ENCODE measurements around the gene GRB10.

DNA sequence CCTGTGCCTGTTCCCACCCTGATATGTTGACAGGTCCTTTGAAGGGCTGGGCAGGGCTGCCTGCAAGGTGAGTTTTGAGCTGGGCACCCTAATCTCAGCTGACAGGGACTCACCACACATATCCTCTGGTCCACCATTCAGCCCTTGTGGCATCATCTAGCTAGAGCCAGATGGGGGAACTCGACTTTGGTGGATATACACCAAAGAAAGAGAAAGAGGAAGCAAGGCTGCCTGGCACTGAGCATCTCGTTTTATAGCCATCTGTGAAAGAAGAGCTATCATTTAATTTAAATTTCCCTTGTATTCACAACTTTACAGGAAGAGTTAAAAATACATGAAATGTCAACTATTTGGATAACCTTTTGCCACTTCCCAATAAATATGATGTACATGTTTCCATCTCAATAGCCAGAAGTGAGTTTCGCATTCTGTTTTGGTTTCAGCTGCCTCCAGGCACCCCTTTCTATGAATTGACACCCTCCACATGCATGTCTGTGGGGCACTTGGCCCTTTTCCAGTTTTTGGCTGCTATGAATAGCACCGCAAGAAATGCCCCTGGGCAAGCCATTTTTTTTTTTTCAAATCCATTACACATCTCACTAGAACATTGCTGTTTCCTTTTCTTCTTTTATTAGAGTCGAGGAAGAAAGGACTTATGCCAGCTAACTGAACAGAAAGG, 22.9 kb upstream of the GRB10 start:
- TF ChIP-seq POLR2A (IDR thresholded peaks at IDR 0.05; ENCODE audit: low read length) (no peak), GATA1 (IDR thresholded peaks at IDR 0.05; ENCODE audit: low read depth, low read length) (no peak)

Measured in erythroblast (primary cell).